ENCODE data around the gene EPHA1. TPM values are rescaled to one million over a fixed set of nuclear protein-coding genes. Genes with fewer than 3 reads are reported as not detected.

Gene EPHA1
- total and polyA plus RNA-seq, 2 donors (not counting 3 experiments of a cell fraction or from before 2014, with no cell fraction given): 0.07 TPM; not detected in 1

DNA sequence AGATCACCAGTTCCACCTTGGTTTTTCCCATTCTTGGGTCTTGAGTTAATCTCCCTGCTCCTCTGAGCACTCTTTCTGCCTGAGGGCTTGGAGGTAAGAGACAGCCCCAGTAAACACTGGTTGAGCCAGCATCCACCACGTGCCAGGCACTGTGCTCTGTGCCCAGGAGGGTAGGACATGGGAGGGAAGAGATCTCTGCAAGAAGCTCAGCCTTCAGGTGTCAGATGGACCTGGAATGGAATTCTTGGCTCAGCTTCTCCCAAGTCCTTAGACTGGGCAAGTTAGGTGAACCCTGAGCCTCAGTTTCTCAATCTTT is 25.1 kb downstream of the EPHA1 start:
- H3K27ac ChIP-seq (ENCODE audit: insufficient read depth, low read depth, low read length): peak overlapping the region; percentile 7

More for the DNA sequence above, 25.1 kb downstream of the EPHA1 start:
- Histone ChIP-seq H3K4me2 (ENCODE audit: insufficient read depth, low read length) (peak overlapping the region; percentile 74), H3K9ac (replicated peaks; ENCODE audit: extremely low read depth, insufficient read depth, low read length) (peak overlapping the region; percentile 37), H3K36me3 (ENCODE audit: control insufficient read depth in 2 of 2, extremely low read depth in 1 of 2, insufficient read depth in 2 of 2, low read length in 2 of 2) (peaks cover 8 to 18% of the 10 kb centered on the region in 2 experiments), H3K79me2 (ENCODE audit: control insufficient read depth, insufficient read depth, low read length) (peaks cover 90% of the 10 kb centered on the region), H3K27me3 (ENCODE audit: control insufficient read depth in 2 of 2, insufficient read depth in 2 of 2, low read length in 2 of 2) (no peaks in the 10 kb centered on the region), H3K9me3 (replicated peaks; ENCODE audit: control insufficient read depth, insufficient read depth, low read length) (no peaks in the 10 kb centered on the region), H3K9me1 (replicated peaks; ENCODE audit: control insufficient read depth, extremely low read depth, insufficient read depth, low read length) (no peaks in the 10 kb centered on the region), H3K4me1 (ENCODE audit: control insufficient read depth, extremely low read depth, insufficient read depth, low read length) (peaks cover 64% of the 10 kb centered on the region), H3K4me3 (replicated peaks in 1 of 3; ENCODE audit: insufficient read depth in 1 of 3, low read depth in 1 of 3, low read length in 3 of 3) (peak overlapping the region in 2 of 3 experiments; percentile 76 to 94), H4K20me1 (replicated peaks; ENCODE audit: control insufficient read depth, extremely low read depth, insufficient read depth, low read length) (no peaks in the 10 kb centered on the region), H2AFZ (ENCODE audit: low read depth, low read length) (no peak overlapping the region)
- intact Hi-C loops (cut with micrococcal nuclease) (loop anchor here (1.0 to 5.0 kb wide), 2 partner anchors 8 to 114 kb away; no protein-coding TSS in a partner anchor), dilution Hi-C loops (cut with MboI; ENCODE audit: extremely low pct_ligation_motif_present, low sequenced_read_pairs) (loop anchor here (25.0 kb wide), 1 partner anchor 129 kb away; no protein-coding TSS in a partner anchor)
- ChIA-PET CTCF (interaction anchor here (0.7 to 2.2 kb wide), 7 partner anchors 9 to 353 kb away, joined by 3 to 11 read pairs (median 4); no protein-coding TSS in a partner anchor), POLR2A (interaction anchor here (0.9 to 1.7 kb wide), 7 partner anchors 10 to 143 kb away, joined by 3 to 10 read pairs (median 3); partner anchors contain the start of gene CASP2)
- no peak for DNase-seq (ENCODE audit: low read depth, low spot score)
- no peak for TF ChIP-seq JUN (IDR thresholded peaks at IDR 0.05; ENCODE audit: borderline replicate concordance, insufficient read depth, insufficient read length, low read depth)
- TF ChIP-seq GATA2 (IDR thresholded peaks at IDR 0.05; ENCODE audit: insufficient read depth, insufficient read length, low read depth, low read length): no peak
- TF ChIP-seq FOS (IDR thresholded peaks at IDR 0.05; ENCODE audit: borderline replicate concordance, insufficient read depth, low read length): no peak
- TF ChIP-seq, protein P1, sequence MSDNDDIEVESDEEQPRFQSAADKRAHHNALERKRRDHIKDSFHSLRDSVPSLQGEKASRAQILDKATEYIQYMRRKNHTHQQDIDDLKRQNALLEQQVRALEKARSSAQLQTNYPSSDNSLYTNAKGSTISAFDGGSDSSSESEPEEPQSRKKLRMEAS (IDR thresholded peaks at IDR 0.05; ENCODE audit: insufficient read depth, insufficient read length): no peak
- no peak for TF ChIP-seq POLR2AphosphoS5 (IDR thresholded peaks at IDR 0.05; ENCODE audit: insufficient read depth, low read depth, low read length)
- no peak for TF ChIP-seq POLR2A (IDR thresholded peaks at IDR 0.05; ENCODE audit: low read depth, low read length)
- TF ChIP-seq EZH2 (IDR thresholded peaks at IDR 0.05; ENCODE audit: borderline replicate concordance, low read depth, low read length, severe bottlenecking): no peak
- TF ChIP-seq, protein P2, sequence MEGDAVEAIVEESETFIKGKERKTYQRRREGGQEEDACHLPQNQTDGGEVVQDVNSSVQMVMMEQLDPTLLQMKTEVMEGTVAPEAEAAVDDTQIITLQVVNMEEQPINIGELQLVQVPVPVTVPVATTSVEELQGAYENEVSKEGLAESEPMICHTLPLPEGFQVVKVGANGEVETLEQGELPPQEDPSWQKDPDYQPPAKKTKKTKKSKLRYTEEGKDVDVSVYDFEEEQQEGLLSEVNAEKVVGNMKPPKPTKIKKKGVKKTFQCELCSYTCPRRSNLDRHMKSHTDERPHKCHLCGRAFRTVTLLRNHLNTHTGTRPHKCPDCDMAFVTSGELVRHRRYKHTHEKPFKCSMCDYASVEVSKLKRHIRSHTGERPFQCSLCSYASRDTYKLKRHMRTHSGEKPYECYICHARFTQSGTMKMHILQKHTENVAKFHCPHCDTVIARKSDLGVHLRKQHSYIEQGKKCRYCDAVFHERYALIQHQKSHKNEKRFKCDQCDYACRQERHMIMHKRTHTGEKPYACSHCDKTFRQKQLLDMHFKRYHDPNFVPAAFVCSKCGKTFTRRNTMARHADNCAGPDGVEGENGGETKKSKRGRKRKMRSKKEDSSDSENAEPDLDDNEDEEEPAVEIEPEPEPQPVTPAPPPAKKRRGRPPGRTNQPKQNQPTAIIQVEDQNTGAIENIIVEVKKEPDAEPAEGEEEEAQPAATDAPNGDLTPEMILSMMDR (IDR thresholded peaks at IDR 0.05; ENCODE audit: extremely low read depth in 1 of 2, insufficient read depth in 1 of 2, low read depth in 1 of 2, low read length in 2 of 2): no peak
- no peak for TF ChIP-seq MYC (IDR thresholded peaks at IDR 0.05; ENCODE audit: low read depth, low read length)
- BruUV-seq (replicated peaks): no TSS peak
- peak; percentile 48 for FAIRE-seq

Data from endothelial cell of umbilical vein (primary cell).